HG03565 (cell line): ENCODE results near the gene BBS9.
"Not testable (repeated sequence)": the region's sequence is repeated elsewhere in the genome, so short reads cannot be mapped to it uniquely, and the experiment has no call there.

Experiments
- ATAC-seq: cut with Tn5 transposase; IDR thresholded peaks from one replicate; pipeline ENCODE4 v1.9.1; 2021; ENCODE audit warnings: mild to moderate bottlenecking, moderate library complexity; ENCODE audit not compliant: unreplicated experiment

Gene BBS9

DNA sequence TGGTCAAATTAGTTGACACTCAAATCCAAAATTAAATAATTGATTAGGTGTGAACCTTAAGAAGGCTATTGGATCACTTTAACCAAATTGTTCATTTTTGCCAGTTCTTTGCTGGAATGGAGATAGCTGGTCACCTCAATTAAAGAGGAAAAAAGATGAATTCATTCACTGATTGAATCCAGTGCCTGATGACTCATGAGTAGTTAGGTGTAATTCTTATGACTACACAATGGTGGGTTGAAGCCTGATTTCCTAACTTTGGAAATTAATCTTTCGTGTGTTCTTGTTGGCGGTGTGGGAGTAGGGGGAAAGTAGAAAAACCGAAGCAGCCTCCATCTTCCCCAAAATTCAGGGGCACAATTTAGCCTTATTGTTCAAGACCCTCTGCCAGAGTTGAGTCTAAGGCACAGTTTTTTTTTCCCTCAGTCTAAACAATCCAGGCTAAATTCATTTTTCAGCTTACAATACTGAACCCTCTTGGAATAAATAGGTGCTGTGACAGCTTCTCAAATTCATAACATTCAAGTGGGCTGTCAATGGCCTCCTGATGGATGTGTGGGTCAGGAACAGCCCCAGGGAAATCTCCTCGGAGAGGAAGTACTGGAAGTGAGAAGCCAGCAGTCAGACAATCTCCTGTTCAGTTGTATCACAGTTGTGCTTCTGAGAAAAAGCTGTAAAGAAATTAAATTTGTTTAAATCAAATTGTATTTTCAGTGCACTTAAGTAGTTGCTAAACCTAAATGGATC is 356.6 kb downstream of the BBS9 start:
- ATAC-seq: no peak

DNA sequence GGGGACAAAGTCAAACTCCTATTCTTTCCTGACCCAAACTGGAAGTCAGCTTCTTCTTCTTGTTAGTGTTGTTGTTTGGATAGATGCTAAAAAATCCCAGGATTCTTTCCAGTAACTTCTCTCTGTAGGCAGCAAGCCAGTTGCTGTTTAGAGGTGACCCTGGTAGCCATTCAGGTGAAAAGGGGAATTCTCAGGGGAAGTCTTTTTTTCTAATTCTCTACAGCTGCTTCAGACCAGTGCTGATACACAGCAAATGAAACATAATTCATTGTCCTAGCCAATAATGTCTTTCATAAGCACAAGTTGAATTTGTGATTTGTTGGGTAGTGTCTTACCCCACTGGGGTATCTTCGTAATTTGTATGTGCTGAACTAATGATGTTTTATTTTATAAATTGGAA is 357.3 kb downstream of the BBS9 start:
- ATAC-seq: no peak

DNA sequence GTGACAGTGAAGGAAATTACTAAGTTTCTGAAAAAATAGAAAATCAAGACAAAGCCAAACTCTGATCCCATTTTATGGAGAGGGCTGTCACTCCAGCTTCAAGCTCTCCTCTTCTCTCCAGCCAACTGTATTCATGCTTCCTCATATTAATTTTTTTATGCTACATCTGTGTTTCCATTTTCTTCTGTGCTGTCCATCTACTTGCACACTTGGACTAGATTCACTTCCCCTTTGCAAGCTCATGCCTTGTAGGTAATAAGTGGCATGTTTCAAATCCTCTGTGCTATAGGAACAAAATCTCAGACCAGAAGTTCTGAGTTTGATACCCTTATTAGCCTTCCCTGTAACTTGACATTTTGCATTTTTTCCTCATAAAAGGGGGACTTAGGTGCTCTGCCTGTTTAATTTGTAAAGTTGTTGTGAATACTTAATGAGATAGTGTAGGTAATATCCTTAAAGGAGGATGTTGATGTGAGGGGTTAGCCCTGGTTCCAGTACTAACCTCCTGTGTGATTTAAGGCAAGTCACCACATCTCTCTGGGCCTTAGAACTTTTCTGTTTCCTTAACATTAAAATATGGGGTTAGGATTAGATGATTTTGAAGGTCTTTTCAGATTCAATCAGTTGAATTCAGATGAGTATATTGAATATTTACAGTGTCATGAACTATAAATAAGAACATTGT is 358.8 kb downstream of the BBS9 start:
- ATAC-seq: peak; percentile 72

DNA sequence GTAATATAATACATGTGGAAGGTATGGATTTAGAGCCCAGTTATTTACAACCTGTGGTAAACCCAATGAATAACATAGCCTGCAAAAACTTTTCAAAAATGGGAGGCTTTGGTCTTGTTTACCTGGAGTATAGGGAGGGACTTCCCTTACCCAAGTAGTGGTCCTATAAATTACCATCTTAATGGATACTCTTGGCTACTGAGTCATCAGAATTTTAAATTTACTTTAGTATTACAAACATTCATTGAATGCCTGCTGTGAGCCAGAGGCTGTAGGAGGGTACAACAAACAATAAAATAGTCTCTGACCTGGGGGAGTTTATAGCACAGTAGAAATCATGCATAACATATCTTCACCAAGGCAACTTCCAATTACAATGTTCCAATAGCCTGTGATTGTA is 365.1 kb downstream of the BBS9 start:
- ATAC-seq: no peak

DNA sequence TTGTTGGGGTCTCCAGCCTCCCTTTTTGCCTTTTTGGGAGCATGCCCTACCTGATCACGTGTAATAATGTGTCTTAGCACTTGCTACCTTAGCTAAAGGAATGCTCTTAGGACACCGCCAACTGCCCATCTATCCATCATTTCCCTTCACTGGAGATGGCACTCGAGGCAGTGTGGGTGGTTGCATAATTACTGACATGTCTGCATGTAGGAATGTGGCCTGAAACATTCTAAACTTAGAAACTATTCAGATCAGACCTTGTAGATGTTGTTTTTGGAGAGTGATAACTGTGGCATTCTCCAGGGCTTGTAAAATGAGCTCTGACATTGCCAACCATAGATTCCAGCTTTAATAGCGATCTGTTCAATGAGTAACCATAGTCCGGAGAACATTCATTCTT is 365.8 kb downstream of the BBS9 start:
- ATAC-seq: no peak

DNA sequence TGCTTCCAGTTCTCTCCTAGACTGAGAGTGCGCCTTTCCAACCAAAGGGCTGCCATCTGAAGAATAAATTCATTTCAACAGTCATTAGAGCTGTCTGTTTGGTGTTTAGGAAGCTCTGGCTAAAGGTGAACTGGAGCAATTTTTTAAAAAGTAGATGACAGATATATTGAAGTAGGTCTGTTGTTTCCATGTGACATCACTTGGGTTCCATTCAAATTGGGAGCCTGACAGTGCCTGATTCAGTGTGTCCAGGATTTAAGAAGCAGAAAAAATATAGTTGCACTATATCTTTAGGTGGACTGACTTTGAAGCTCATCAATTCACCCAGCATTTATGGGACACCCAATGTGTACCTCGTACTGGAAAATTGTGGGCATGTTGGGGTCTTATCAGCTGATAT is 367.7 kb downstream of the BBS9 start:
- no peak for ATAC-seq

DNA sequence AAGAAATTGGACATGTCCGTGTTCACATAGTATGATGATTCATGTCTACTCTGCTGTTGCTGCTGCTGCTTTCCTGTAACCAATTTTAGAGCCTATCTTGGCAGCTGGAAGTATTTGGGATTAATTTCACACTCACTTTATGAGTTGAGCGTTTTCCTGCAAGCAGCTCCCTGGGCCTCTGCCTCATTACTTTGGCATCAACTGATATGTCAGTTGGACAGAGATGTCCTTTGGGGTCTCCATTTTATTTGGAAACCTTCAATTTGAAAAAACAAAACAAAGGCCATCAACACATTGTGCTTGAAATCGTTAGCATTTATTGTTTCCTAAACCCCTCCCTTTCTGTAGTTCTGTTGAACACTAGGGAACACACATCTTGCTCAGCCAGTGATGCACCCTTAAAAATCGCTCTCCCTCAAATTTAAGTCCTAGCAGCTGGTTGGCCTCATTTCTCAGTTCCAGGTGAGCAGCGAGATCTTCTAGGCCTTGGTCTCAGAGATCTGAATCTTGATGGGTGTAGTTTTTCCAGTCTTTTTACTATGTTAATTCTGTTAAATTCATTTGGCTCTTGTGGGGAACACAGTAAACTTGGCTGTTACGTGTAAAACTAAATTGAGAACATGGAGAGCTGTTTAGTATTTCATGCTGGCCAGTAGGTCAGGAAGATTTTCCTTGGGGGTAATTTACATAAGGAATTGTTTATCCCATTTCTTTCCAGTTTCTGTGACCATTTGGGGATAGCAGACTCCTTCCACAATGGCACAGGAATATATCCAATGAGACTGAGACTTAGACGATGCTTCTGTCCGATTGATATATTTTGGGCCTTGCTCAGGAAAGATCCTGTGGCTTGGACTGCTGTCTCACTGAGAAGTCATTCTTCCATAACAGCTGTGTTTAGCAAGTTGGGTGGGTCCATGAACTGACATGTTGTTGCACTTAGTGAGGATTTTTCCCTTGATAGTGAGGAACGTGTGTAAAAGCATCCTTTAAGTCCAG is 371.6 kb downstream of the BBS9 start:
- ATAC-seq: no peak

DNA sequence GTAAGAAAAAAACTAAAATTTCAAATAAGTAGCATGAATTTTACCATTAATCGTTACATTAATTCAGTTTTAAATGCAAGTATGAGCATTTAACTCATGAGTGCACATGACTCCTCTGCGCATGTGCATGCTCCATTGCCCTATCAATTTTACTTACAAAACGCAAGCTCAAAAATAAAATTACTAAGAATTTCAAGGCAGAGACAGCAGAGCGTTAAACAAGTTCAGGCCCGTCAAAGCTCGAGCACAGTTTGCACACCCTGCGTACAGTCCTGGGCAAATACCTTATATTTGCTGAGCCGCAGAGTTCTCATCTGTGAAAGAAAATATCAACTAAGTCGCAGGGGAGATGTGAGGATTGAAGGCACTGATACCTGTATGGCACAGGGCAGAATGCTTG is 373.6 kb downstream of the BBS9 start:
- no peak for ATAC-seq

DNA sequence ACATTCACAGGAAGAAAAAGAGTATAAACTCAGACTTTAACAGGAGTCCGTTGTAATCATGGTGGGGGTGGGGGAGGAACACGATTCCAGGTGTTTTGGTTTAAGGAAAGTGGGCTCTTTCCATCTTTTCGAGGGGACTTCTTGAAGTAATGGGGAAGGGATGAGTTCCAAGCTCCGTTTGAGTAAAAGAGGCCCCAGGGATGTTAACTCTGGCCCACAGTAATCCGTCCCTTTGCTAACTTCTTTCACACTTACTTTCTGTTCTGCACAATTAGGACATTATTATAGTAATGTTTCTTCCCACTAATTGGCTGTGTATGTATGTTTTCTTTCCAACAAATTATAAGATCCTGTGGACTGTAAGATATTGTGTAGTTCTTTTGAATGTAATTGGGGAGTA is 374.4 kb downstream of the BBS9 start:
- ATAC-seq: no peak

DNA sequence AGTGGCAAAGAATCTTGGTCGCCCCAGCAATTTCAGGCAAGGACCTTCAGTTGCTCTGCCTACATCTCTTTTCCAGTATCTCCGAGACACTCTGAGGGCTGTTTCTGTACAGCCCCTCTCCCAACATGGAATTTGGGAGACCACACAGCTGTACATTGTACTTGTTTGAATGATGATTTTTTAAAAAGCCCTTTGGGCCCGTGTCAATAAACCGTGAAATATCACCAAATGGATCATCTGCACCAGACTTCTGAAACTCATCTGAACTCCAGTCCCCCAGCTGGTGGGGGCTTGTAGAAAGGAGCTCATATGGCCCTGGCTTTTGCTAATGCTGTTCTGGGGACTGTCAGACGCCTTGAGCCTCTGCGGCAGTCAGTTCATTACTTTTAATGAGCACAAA is 374.9 kb downstream of the BBS9 start:
- ATAC-seq: no peak

DNA sequence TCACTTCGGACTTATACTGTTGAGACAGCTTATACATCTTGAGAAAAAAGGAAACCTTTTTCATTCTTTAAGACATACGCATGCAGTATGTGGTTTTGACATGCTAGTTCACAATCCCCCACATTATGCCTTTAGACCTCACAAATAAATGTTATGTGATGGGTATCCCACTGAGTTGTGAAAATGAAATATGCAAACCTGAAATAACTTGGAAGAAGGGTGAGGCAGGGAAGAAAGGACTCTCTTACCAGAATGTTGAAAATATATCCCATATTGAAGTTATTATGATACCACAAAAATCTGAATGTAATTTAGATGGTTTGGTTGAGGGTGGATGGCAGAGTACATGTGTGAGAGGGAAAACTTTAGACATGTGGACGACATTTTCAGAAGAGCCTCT is 379.8 kb downstream of the BBS9 start:
- no peak for ATAC-seq

DNA sequence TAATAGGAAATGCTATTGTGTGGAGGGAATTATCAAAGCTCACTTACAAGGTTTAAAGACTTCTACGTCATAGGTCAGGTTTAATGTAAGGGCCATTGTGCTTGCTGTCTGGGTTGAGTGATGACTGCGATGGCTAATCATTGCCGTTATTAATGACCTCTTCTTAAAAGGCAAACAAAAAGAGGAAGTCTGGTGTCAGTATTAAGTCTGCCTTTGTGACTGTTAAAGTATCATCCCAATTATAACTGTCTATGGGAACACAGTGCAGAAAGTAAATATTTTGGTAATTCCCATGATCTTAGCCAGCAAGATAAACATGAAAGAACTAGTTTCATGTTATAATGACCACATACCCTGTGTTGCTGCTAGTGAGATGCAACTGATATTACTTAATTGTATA is 382.4 kb downstream of the BBS9 start:
- no peak for ATAC-seq

DNA sequence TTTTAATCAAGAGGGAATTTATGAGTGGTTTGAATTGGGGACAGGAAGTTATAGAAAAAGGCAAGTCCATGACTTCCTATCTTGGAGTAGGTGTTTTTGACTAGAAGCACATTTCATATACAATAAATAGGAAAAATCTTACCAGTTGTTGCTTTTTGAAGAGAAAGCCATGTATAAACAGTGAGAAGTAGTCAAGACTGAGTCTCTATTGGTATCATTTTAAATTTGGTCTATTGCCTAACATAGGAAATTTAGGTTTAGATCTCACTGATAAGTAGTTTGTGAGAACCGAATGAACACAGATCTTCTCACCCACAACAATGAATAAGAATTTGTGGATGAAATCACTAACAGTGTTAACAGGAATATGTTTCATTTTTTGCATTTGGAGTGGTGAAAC is 387.2 kb downstream of the BBS9 start:
- ATAC-seq: no peak

DNA sequence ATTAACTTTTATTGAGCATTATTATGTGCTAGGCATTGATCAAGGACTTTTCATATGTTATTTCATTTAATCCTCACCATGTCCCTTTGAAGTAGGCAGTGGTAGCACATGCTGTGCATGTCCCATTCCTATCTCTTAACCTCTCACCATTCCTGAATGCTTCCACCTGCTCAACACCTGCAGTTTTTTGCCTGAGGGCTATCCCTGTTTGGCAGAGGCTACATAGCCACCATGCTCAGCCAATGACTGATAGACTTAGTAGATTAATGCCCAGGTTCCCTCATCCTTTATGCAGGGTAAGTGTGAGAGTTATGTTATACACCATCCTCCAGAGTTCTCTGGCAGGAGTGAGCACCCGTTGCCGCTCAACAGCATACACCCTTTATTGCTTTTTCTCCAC is 387.8 kb downstream of the BBS9 start:
- no peak for ATAC-seq

DNA sequence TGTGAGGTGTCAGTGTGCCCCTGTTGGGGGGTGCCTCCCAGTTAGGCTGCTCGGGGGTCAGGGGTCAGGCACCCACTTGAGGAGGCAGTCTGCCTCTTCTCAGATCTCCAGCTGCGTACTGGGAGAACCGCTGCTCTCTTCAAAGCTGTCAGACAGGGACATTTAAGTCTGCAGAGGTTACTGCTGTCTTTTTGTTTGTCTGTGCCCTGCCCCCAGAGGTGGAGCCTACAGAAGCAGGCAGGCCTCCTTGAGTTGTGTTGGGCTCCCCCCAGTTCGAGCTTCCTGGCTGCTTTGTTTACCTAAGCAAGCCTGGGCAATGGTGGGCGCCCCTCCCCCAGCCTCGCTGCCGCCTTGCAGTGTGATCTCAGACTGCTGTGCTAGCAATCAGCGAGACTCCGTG is 397.6 kb downstream of the BBS9 start:
- not testable (repeated sequence) for ATAC-seq

DNA sequence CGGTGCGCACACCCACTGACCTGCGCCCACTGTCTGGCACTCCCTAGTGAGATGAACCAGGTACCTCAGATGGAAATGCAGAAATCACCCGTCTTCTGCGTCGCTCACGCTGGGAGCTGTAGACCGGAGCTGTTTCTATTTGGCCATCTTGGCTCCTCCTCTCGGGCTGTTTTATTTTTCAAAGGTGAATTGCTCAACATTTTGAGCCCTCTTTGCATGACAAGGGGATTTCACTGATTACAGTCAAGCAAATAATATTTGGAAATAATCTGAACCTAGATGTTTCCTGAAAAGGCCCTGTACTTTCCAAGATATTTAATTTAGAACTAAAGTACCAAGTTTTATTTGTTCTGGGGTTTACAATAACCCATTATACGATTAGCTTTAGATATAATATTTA is 398.2 kb downstream of the BBS9 start:
- ATAC-seq: not testable (repeated sequence)

DNA sequence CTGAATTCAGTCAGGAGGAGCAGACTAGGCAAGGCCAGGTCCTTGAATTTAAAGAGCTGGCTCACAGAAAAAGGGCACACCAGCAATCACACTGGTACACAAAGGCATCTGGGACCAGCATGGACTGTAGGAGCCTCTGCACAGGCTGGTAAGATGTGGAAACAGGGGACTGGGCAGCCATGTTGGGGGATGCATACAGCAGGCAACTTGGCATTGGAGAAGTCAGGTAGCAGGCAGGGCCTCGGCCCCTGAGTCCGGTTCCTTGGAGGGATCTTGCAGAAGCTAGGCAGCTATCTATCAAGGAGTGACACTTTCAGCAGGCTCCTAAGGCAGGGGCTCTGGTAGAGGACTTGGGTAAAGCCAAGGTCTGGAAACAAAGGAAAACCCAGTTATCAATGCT is 399.7 kb downstream of the BBS9 start:
- no peak for ATAC-seq

DNA sequence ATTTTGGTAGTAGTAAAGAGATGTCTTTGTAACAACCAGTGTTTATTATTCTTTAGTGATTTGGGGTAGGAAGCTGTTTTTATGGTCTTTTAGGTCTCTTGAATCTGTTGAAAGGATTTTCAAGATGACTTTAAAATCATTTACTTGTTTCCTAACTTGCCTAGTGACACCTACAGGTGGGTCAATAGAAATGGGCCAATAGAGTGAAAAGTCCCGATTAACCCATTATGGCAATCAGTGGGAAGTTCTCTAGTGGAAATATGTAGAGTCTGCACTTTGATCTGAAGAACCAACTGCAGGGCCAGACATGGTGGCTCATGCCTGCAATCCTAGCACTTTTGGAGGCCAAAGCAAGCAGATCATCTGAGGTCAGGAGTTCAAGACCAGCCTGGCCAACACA is 401.3 kb downstream of the BBS9 start:
- ATAC-seq: no peak

DNA sequence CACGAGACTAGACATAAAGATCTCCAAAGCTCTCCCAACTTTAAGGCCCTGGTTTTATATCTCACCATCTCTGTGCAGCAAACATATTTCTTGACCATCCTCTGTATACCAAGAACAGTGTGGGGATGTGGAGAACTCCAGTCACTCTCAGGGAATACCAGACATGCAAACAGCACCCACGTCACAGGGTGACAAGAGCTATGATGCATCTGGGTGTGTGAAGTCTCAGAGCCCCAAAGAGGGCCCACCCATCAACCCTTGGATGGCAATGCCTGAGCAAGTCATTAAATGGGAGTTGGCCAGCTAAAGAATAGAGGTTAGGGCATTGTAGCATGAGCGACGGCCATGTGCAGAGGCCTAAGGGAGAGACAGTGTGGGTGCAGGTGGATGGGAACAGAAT is 402.5 kb downstream of the BBS9 start:
- ATAC-seq: no peak

DNA sequence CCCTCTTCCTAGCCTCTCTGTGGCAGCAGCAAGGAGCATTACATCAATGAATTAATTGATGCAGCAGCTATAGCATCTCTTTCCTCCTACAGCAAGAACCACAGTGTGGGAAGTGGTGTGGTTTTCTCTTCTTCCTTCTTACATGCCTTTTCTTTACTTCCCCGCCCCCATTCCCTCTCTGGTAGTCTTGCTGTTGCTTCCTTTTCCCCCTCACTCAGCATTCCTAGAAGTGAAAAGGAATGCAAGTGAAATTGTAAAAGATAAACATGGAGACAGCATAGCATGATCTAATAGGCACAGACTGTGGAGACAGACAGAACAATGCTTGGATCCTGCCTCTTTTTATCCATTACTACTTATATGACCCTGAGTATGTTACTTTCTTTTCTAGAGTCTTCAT is 405.5 kb downstream of the BBS9 start:
- ATAC-seq: no peak

DNA sequence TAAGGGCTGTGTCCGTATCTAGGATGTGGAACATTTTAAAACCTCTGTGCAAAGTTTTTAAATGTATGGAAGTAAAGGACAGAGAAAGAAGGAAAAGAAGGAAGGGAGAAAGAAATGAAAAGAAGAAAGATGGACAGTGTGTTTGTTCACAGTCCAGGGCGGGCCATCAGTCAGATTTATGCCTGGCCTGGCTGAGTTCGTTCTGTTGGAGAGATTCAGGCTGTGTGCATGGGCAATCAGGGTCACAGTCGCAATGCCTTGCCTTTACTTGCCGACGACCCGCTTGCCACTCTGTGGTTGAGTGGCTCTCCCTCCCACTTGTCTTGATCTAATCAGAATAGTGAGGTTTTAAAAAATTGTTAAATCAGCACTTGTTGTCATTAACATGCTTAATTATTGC is 406.6 kb downstream of the BBS9 start:
- no peak for ATAC-seq
